ENCODE measurements around the gene INPP5F.

DNA sequence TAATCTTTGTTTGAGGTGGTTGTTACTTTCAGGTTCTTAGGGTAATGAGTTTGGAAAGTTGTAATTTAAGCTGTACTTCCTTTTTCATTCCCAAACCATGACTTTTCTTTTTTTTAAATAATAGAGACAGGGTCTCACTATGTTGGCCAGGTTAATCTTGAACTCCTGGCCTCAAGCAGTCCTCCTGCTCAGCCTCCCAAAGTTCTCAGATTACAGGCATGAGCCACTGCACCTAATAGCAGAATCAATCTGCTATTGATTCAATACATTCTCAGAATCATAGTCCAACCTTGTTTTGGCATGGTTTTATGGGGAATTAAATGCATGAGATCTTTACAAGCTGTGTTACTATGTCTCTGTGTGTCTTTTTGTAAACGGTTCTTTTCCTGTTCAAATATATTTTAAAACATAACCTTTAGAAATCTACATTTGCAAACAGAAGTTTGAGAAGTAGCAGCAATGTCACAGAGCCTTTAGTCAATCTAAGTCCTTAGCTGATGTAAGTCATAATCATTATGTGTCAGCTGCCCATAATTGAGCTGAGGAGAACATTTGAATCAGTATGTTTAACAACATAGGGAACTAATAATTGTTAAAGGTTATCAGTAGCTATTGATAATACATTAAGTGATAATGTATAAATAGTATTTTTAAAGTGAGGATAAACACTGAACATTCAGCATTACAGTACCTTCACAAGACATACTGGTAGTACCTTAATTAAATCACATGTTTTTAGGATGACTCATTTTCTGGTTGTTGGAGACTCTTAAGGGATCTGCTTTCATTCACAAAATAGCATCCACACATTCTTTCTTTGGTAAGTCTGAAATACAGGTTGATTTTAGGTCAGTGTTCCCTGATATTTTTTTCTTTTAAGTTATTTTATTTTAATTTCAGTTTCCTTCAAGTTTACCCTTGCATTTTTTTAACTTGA, 8.8 kb downstream of the INPP5F start:
- TF ChIP-seq, protein P1, sequence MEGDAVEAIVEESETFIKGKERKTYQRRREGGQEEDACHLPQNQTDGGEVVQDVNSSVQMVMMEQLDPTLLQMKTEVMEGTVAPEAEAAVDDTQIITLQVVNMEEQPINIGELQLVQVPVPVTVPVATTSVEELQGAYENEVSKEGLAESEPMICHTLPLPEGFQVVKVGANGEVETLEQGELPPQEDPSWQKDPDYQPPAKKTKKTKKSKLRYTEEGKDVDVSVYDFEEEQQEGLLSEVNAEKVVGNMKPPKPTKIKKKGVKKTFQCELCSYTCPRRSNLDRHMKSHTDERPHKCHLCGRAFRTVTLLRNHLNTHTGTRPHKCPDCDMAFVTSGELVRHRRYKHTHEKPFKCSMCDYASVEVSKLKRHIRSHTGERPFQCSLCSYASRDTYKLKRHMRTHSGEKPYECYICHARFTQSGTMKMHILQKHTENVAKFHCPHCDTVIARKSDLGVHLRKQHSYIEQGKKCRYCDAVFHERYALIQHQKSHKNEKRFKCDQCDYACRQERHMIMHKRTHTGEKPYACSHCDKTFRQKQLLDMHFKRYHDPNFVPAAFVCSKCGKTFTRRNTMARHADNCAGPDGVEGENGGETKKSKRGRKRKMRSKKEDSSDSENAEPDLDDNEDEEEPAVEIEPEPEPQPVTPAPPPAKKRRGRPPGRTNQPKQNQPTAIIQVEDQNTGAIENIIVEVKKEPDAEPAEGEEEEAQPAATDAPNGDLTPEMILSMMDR (IDR thresholded peaks at IDR 0.05), result no peak
- TF ChIP-seq POLR2A (IDR thresholded peaks at IDR 0.05), result no peak

All from right lobe of liver (tissue), 4 donors.